GM18858 (cell line): ENCODE data around the gene AKAP8L.

Experiments
- ATAC-seq: cut with Tn5 transposase; IDR thresholded peaks from one replicate; pipeline ENCODE4 v1.9.1; 2021; ENCODE audit not compliant: unreplicated experiment

The AKAP8L gene

GRCh38 chr19:15449620-15450527 lies 31.1 kb upstream of the AKAP8L start, which contains the start of gene WIZ:
Gene WIZ (minus strand): TSS chr19:15449956. CDS start chr19:15448307, 1,649 bp downstream.
- no peak for ATAC-seq

GRCh38 chr19:15448778-15449619 lies 30.2 kb upstream of the AKAP8L start:
- no peak for ATAC-seq

GRCh38 chr19:15448044-15448777 lies 29.4 kb upstream of the AKAP8L start:
- no peak for ATAC-seq

GRCh38 chr19:15447057-15447456 lies 28.3 kb upstream of the AKAP8L start:
- no peak for ATAC-seq

DNA sequence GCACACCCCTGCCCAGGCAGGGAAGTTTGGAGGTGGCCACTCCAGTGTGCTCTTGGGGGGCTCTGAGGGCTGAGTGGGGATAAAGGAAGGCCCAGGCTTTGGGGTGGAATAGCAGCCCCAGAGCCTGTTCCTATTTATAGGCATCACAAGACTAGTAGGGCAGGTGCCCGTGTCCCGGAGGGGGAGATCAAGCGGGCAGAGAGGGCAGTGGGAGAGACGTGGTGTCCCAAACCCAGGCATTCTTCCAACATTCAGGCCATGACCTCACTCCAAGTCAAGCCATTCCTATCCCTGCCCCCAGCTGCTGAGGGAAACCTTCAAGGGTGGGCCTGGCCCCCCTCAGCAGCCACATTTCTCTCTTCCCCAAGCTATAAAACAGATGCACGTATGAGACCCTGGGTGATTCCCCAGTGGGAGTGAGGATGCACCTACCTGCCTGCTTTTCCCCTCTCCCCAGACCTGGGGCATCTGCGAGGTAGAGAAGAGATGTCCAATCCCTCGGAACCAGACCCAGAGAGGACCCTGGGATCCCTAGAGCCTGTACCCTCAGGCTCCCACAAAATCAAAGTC lies 27.1 kb upstream of the AKAP8L start:
- ATAC-seq, result no peak

DNA sequence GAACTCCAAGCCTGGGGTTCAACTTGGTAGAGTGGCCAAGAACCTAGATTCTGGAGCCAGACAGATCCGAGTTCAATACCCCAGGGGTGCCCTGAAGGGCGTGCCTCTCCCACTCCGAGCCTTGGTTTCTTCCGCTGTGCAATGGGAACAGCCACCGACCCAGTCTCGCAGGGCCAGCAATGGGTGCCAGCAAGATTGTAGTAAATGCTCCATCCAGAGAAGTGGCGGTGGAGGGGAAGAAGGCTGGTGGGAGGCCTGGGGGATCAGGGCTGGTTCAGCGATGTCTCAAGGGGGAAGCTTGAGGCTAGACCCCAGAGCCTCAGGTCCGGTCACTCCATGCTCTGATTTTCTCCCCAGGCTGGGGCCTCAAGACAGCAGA lies 26.4 kb upstream of the AKAP8L start:
- no peak for ATAC-seq

GRCh38 chr19:15444505-15445226 lies 25.9 kb upstream of the AKAP8L start:
- ATAC-seq, result no peak

DNA sequence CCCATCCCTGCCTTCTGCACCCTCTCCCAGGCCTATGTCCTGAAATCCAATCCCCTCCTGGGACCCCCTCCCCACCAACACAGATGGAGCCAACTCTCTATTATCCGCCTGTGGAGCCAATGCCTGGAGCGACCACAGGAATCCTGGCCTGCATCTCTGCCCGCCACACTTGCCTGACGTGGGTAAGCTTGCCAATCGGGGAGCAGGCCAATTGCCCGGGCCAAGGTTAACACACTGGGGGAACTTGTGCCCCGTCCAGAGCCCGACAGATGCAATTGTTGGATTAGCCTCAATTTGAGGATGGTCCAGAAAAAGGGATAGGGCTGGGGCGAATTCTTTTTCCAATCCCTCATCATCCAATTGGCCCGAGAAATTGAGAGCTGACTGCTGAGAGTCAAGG lies 25.1 kb upstream of the AKAP8L start:
- ATAC-seq, result no peak

- no peak for ATAC-seq
Measured at GRCh38 chr19:15443325-15443724, 24.5 kb upstream of the AKAP8L start.

- no peak for ATAC-seq
Measured at GRCh38 chr19:15442142-15442920, 23.5 kb upstream of the AKAP8L start.

DNA sequence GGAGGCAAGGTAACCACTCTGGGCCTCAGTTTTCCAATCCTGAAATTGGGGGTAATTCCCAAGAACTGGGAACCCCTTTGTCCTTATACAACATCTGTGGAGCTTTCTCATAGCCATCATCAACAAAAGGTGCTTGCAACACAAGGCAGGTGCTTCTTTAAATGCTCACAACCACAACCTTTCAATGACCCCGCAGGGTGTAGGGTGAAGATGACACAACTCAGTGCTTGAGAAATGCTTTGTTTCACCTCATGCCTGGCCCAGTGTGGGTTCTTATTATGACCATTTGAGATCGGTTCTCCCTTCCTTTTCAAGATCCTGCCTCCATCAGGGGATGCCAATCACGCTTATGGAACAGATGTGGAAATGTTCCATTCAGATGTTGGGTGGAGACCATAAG lies 22.5 kb upstream of the AKAP8L start:
- ATAC-seq, result no peak

GRCh38 chr19:15439821-15440641 lies 21.2 kb upstream of the AKAP8L start:
- no peak for ATAC-seq

- ATAC-seq, result no peak
Measured at GRCh38 chr19:15439078-15439799, 20.5 kb upstream of the AKAP8L start.

- ATAC-seq, result no peak
Measured at GRCh38 chr19:15438577-15438976, 19.8 kb upstream of the AKAP8L start.

GRCh38 chr19:15438124-15438496 lies 19.3 kb upstream of the AKAP8L start:
- ATAC-seq, result no peak

GRCh38 chr19:15437355-15438123 lies 18.8 kb upstream of the AKAP8L start:
- ATAC-seq, result no peak

DNA sequence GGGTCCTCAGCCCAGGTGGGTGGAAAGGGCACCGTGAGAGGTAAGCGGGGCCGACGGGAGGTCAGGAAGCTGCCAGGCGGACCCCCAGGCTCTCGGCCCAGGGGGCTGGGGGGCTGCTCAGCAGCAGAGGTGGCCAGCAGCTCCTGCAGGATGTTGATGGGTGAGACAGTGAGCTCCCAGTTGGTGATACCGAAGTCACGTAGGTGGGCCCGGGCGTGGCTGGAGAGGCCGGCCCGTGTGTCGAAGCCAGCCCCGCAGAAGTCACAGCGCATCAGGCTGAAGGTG lies 18.0 kb upstream of the AKAP8L start:
- no peak for ATAC-seq
